ENCODE results near the gene SOX11.
"Not testable (repeated sequence)": the region's sequence is repeated elsewhere in the genome, so short reads cannot be mapped to it uniquely, and the experiment has no call there.

SOX11 gene

GRCh38 chr2:5691985-5692529 lies at the start of gene SOX11:
Gene SOX11 (plus strand): TSS chr2:5692384. CDS start chr2:5692722, 338 bp downstream.
- TF ChIP-seq ZFX (IDR thresholded peaks at IDR 0.05; ENCODE audit: borderline replicate concordance) (no peak), CTCF (IDR thresholded peaks at IDR 0.05) (no peak)
- H3K27ac ChIP-seq, result no peak within 1 kb of the TSS

DNA sequence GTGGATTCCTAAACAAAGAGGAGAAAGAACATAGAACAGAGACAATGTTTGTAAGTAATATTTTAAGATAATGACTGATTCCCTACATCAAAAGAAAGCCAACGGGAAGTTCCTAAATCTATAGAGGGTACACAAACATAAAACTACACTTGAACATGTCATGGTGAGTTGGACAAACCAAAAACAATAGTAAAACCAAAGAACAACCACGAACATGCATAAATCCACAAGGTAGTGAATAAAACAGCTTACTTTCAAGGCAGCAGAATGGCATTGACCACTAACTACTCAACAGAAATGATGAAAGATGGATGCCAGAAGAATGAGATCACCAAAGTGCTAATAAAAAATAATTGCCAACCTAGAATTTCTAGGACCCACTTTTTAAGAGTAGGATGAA lies 39.5 kb upstream of the SOX11 start:
- H3K27ac ChIP-seq, result not testable (repeated sequence)

GRCh38 chr2:5653756-5654155 lies 38.4 kb upstream of the SOX11 start:
- not testable (repeated sequence) for H3K27ac ChIP-seq

DNA sequence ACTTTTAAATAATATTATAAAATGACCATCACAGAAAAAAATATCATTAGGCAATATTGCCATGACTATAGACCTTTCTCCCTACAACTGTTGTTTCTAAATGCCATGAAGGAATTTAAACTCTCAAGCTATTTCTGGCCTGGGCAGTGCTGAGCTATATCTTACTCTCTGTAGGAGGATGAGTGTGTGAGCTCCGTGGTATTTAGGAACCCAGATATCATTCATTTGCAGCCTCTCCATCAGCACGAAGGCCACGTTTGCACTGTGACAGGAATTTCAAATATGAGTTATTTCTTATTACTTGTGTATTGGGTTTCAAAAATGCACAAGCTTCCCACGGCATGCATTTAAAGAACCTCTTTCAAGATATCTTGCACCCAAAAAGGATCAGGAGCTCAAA lies 35.0 kb upstream of the SOX11 start:
- TF ChIP-seq CTCF (IDR thresholded peaks at IDR 0.05) (no peak), ZFX (IDR thresholded peaks at IDR 0.05; ENCODE audit: borderline replicate concordance) (no peak)

DNA sequence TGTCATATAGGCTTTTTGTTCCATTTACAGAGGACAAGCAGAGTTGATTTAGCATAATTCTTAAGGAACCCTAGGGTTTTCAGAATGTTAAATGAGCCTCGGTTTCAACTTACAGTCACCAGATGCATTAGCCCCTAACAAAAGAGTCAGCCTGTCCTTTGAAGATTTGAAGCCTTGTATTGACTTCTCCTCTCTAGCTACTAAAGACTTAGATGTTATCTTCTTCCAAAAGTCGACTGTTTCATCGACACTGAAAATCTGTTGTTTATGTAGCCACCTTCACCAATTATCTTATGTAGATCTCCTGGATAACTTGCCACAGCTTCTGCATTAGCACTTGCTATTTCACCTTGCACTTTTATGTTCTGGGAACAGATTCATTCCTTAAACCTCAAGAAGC lies 31.6 kb upstream of the SOX11 start:
- no peak for TF ChIP-seq ZFX (IDR thresholded peaks at IDR 0.05; ENCODE audit: borderline replicate concordance)
- TF ChIP-seq CTCF (IDR thresholded peaks at IDR 0.05), result no peak
- no peak overlapping the region for H3K27ac ChIP-seq

More for the DNA sequence above, 35.0 kb upstream of the SOX11 start:
- no peak overlapping the region for H3K27ac ChIP-seq

DNA sequence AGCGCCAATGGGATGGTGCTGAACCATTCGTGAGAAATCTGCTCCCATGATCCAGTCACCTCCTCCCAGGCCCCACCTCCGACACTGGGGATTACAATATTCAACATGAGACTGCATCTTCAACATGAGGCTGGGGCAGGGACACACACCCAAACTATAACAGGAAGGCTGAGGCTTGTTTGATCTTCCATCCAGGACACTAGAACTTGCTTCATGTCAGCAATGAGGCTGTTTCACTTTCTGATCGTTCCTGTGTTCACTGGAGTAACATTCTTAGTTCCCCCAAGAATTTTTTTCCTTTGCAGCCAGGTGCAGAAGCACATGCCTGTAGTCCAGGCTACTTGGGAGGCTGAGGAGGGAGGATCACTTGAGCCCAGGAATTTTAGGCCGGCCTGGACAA lies 30.8 kb upstream of the SOX11 start:
- TF ChIP-seq ZFX (IDR thresholded peaks at IDR 0.05; ENCODE audit: borderline replicate concordance) (no peak), CTCF (IDR thresholded peaks at IDR 0.05) (no peak)
- H3K27ac ChIP-seq, result no peak overlapping the region

GRCh38 chr2:5664278-5664681 lies 27.9 kb upstream of the SOX11 start:
- no peak overlapping the region for H3K27ac ChIP-seq
- TF ChIP-seq CTCF (IDR thresholded peaks at IDR 0.05) (no peak), ZFX (IDR thresholded peaks at IDR 0.05; ENCODE audit: borderline replicate concordance) (no peak)

- no peak overlapping the region for H3K27ac ChIP-seq
- TF ChIP-seq ZFX (IDR thresholded peaks at IDR 0.05; ENCODE audit: borderline replicate concordance) (no peak), CTCF (IDR thresholded peaks at IDR 0.05) (no peak)
Measured at GRCh38 chr2:5665066-5665465, 27.1 kb upstream of the SOX11 start.
